Heart right ventricle (tissue), 16 donors: ENCODE data around the gene PCSK6. TPM values are rescaled to one million over a fixed set of nuclear protein-coding genes. Genes with fewer than 3 reads are reported as not detected.
A peak's percentile ranks its signal among the peaks of the same experiment; 100 is the strongest.

Experiments
- ATAC-seq, 8 donors: fragments of 200-7000 bp; cut with Tn5 transposase; one replicate each; pipeline ENCODE4 v1.9.1; 2020; ENCODE audit warnings: mild to moderate bottlenecking in 8 of 8, moderate library complexity in 8 of 8, moderate number of reproducible peaks in 1 of 8
- DNase-seq, 2 donors: peaks; one replicate each; pipeline ENCODE4 v3.0.0-alpha.2; 2020
- H3K27ac ChIP-seq, 10 donors: fragments of 200-600 bp; sonication (generic) in 2 of 10; one replicate each; pipeline versions ENCODE4 v1.5.0 to v1.8.0; 2020 to 2022; ENCODE audit warnings: mild to moderate bottlenecking in 3 of 10
- H3K27me3 ChIP-seq, 7 donors: fragments of 200-600 bp; one replicate each; pipeline ENCODE4 v1.8.0; 2021 to 2022; ENCODE audit warnings: mild to moderate bottlenecking in 2 of 7
- H3K36me3 ChIP-seq, 9 donors: fragments of 200-600 bp; sonication (generic) in 1 of 9; one replicate each; pipeline versions ENCODE4 v1.5.0 to v1.8.0; 2020 to 2022; ENCODE audit warnings: mild to moderate bottlenecking in 2 of 9
- H3K4me1 ChIP-seq, 9 donors: fragments of 200-600 bp; sonication (generic) in 1 of 9; one replicate each; pipeline versions ENCODE4 v1.5.0 to v1.8.0; 2020 to 2022; ENCODE audit warnings: mild to moderate bottlenecking in 4 of 9
- H3K4me3 ChIP-seq, 10 donors: fragments of 200-600 bp; sonication (generic) in 2 of 10; one replicate each; pipeline versions ENCODE4 v1.5.0 to v1.8.0; 2020 to 2022; ENCODE audit warnings: mild to moderate bottlenecking in 7 of 10, moderate library complexity in 2 of 10
- H3K9me3 ChIP-seq, 11 donors: fragments of 200-600 bp in 10 of 11; sonication (generic) in 2 of 11; one replicate each; pipeline versions ENCODE4 v1.5.0 to v1.8.0; 2013 to 2022; ENCODE audit warnings: mild to moderate bottlenecking in 2 of 11, control low read depth in 1 of 11, moderate library complexity in 1 of 11
- whole genome bisulfite sequencing, 2 donors: extraction: QIAGEN DNeasy Blood & Tissue Kit; methylation state at CpG; one replicate each; pipeline ENCODE4 v1.1.7; 2013; ENCODE audit warnings: inconsistent platforms in 1 of 2; 5-methylcytosine and 5-hydroxymethylcytosine counted together
- intact Hi-C, 10 donors: fragments of 100-400 bp; cut with DNase I; formaldehyde crosslinking; loops; one replicate each; pipeline versions ENCODE4 v1.11.1 to v1.14.2; 2022
- polyA plus RNA-seq, 2 donors: library from polyadenylated mRNA; stranded (reverse); fragments of 200-250 nt; gene quantifications; one replicate each; pipeline ENCODE4 v1.2.3, GENCODE V29; 2013
- total RNA-seq, 10 donors: library from RNA; stranded (reverse); fragmentation: NEBNext Ultra II Directional in 3 of 10; extraction: Animal tissue kit (Norgen Biotek cat#: 25700) in 3 of 10; gene quantifications; one replicate each; pipeline versions ENCODE4 v1.2.1 to v1.2.4, GENCODE V29; 2021 to 2023
- TF ChIP-seq, protein P1 (sequence below), 9 donors: fragments of 200-600 bp; sonication (generic) in 2 of 9; IDR thresholded peaks; one replicate each; pipeline versions ENCODE4 v1.5.0 to v1.8.0; 2021 to 2022; ENCODE audit warnings: antibody characterized with exemption in 9 of 9, mild to moderate bottlenecking in 5 of 9, moderate library complexity in 1 of 9
- donor health status: Arrhythmogenic right ventricular cardiomyopathy.
- donor health status: ischemic (EF 13 %, LVEDD 7.1; RV severe dilation, severe dysfunction).
- donor health status: healthy with polysubstance abuse.
- donor health status: DM: no; HTN: yes; CAD: no.
- donor health status: DM: no; HTN: no; CAD: no.
- donor health status: ischemic (EF 25% LVEDD 6.9; RV normal size, moderate dysfunction).
- donor health status: ischemic (EF 25% LVEDD 5.7; RV mildly dilated, moderate dysfunction).
- donor health status: healthy.
- donor health status: DM: yes; HTN: yes; CAD: no.
- donor health status: Ischemic cardiomyopathy.
- donor health status: ischemic (EF 35%, LVEDD 5.7; RV mildly dilated, moderate dysfunction).
- donor health status: nonischemic (EF 11% LVEDD 7.7; RV severe dilation, severe dysfunction).
- donor health status: DM: yes; HTN: yes; CAD: no.
- donor health status: PGD.
- donor health status: ischemic (EF 29% LVEDD 5.4; RV normal size, mild dysfunction).
- donor health status: nonischemic (EF 23%, LVEDD 6.1; RV moderate dilation, normal function).

The PCSK6 gene
- total and polyA plus RNA-seq, 12 donors: 4.6 to 34.0 (median 21.7) TPM

DNA sequence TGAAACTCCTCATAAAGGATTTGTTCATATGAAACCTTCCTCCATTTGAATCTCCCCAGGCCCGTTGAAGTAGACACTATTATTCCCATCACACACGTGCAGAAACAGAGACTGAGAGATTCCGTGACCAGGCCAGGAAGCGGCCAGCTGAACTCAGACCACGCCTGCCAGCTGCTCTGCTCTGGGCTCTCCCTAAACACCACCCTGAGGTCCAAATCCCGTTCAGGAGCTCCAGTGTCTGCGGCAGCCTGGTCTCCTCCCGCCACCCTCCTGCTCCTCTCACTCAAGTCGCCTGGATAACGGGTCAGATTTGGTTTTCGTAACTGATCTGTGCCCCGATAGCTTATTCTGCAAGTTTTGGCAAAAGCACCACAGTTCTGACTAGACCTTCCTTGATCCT lies 140.9 kb downstream of the PCSK6 start:
- H3K9me3 ChIP-seq: no peaks in the 10 kb centered on the region
- TF ChIP-seq, protein P1, sequence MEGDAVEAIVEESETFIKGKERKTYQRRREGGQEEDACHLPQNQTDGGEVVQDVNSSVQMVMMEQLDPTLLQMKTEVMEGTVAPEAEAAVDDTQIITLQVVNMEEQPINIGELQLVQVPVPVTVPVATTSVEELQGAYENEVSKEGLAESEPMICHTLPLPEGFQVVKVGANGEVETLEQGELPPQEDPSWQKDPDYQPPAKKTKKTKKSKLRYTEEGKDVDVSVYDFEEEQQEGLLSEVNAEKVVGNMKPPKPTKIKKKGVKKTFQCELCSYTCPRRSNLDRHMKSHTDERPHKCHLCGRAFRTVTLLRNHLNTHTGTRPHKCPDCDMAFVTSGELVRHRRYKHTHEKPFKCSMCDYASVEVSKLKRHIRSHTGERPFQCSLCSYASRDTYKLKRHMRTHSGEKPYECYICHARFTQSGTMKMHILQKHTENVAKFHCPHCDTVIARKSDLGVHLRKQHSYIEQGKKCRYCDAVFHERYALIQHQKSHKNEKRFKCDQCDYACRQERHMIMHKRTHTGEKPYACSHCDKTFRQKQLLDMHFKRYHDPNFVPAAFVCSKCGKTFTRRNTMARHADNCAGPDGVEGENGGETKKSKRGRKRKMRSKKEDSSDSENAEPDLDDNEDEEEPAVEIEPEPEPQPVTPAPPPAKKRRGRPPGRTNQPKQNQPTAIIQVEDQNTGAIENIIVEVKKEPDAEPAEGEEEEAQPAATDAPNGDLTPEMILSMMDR (IDR thresholded peaks at IDR 0.05): no peak
- H3K27me3 ChIP-seq: peaks cover 0 to 9% (median 0%) of the 10 kb centered on the region in 7 donors
- intact Hi-C loops: no loop called here
- ATAC-seq (peak in 4 of 8 donors; percentile 31 to 61 (median 47)), DNase-seq (no peak)
- peaks cover 0 to 34% (median 8%) of the 10 kb centered on the region in 9 donors for H3K4me1 ChIP-seq
- peak overlapping the region in 2 of 10 donors; percentile 12 to 49 for H3K27ac ChIP-seq
- H3K4me3 ChIP-seq: no peak overlapping the region
- WGBS, 2 donors: 59 to 76% methylated on average over 12 of the region's 12 CpGs
- no peaks in the 10 kb centered on the region for H3K36me3 ChIP-seq

DNA sequence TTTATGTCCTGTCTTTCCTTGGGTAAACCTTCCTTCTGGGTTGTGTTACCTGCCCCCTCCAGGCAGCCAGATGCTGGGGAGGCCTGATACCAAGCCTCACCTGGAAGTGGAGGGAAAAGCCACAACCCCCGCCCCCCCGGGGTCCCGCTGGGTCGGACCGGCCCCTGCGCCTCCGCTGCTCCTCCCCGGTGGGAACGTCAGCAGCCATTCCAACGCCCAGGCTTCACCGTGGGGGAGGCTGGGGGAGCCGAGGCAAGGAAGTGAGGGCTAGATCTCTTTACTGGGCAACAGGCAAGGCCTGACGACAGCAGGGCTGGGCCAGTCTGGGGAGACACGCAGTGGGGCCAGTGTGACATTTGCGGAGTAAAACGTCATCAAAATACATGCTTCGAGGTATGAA lies 141.5 kb downstream of the PCSK6 start:
- peak overlapping the region in 1 of 10 donors; percentile 49 for H3K27ac ChIP-seq
- 70 to 79% methylated on average over 17 of the region's 17 CpGs for WGBS, 2 donors

DNA sequence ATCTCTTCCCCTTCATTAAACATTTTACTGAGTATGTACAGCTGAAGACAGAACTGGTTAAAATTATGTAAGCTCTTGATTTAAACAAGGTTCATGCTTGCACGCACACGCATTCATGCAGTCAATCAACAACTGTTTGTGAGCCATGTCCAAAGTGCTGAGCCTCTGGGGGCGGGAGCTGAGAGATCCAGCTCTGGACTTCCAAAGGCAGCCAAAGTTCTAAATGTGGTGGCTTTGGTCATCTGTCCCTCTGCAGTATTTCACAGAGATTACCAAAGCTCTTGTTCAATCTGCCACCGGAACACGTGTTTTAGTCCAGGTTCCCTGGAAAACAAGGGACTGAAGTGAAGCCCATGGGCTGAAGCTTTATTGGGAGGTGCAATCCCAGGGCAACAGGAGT lies 142.1 kb downstream of the PCSK6 start:
- Histone ChIP-seq H3K36me3 (no peaks in the 10 kb centered on the region), H3K9me3 (no peaks in the 10 kb centered on the region), H3K27ac (peak overlapping the region in 1 of 10 donors; percentile 49), H3K4me3 (no peak overlapping the region), H3K4me1 (peaks cover 0 to 29% (median 8%) of the 10 kb centered on the region in 9 donors), H3K27me3 (peaks cover 0 to 9% (median 0%) of the 10 kb centered on the region in 7 donors)
- TF ChIP-seq, protein P1 (IDR thresholded peaks at IDR 0.05): no peak
- peak in 4 of 8 donors; percentile 17 to 65 (median 44) for ATAC-seq
- 62 to 80% methylated on average over 5 of the region's 5 CpGs for WGBS, 2 donors
- intact Hi-C loops: no loop called here
- no peak for DNase-seq

More for the DNA sequence above, 141.5 kb downstream of the PCSK6 start:
- Histone ChIP-seq H3K4me1 (peaks cover 0 to 29% (median 8%) of the 10 kb centered on the region in 9 donors), H3K9me3 (no peaks in the 10 kb centered on the region), H3K36me3 (no peaks in the 10 kb centered on the region), H3K27me3 (peaks cover 0 to 9% (median 0%) of the 10 kb centered on the region in 7 donors), H3K4me3 (no peak overlapping the region)
- no peak for DNase-seq
- ATAC-seq: peak in 4 of 8 donors; percentile 40 to 66 (median 45)
- TF ChIP-seq, protein P1 (IDR thresholded peaks at IDR 0.05): no peak
- intact Hi-C loops: no loop called here

DNA sequence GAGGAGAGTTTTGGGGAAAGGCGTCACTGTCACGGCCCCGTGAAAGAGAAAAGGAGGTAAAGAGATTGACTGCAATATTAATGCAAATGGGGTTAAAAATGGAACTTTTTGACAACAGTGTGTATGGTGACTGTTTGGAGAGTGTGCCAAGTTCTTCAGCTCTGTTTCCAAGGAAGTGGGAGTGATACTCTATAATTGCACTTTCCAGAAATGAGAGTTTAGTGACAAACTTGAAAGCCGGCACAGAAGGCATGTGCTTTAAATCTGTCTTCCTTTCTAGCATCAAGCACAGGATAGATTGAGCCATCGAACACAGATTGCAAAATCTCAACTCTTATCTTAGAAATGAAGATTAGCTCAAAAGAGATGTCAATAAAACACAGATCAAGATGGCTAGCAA lies 142.6 kb downstream of the PCSK6 start:
- Histone ChIP-seq H3K27me3 (peaks cover 0 to 9% (median 0%) of the 10 kb centered on the region in 7 donors), H3K9me3 (no peaks in the 10 kb centered on the region), H3K4me3 (no peak overlapping the region), H3K36me3 (no peaks in the 10 kb centered on the region), H3K27ac (peak overlapping the region in 1 of 10 donors; percentile 49), H3K4me1 (peaks cover 0 to 29% (median 8%) of the 10 kb centered on the region in 9 donors)
- 56 to 63% methylated on average over 5 of the region's 5 CpGs for WGBS, 2 donors
- TF ChIP-seq, protein P1 (IDR thresholded peaks at IDR 0.05): no peak
- intact Hi-C loops: no loop called here
- ATAC-seq: peak in 2 of 8 donors; percentile 25 to 53
- DNase-seq: no peak
